CD14-positive monocyte (primary cell): ENCODE results near the gene ZGRF1. TPM values are rescaled to one million over a fixed set of nuclear protein-coding genes. Genes with fewer than 3 reads are reported as not detected.
A peak's percentile ranks its signal among the peaks of the same experiment; 100 is the strongest.

Source experiments
- DNase-seq, 3 donors: peaks; one replicate each; pipeline ENCODE4 v3.0.0-alpha.2; 2011 to 2022
- H2AFZ ChIP-seq: 2 replicates; pipeline ENCODE4 v1.6.0; 2012; ENCODE audit warnings: mild to moderate bottlenecking, low read depth, low read length, inconsistent platforms; ENCODE audit not compliant: insufficient read depth, poor library complexity, severe bottlenecking
- H3K27ac ChIP-seq, 2 donors: 1 replicate in 1 of 2; 2 replicates in 1 of 2; pipeline ENCODE4 v1.5.1; 2012 to 2013; ENCODE audit warnings: low read length in 2 of 2, control low read depth in 1 of 2, inconsistent platforms in 1 of 2, low read depth in 1 of 2, mild to moderate bottlenecking in 1 of 2
- H3K27me3 ChIP-seq, 2 donors: one replicate each; pipeline versions ENCODE4 v1.6.0 to v1.6.1; 2011 to 2013; ENCODE audit warnings: low read length in 2 of 2; ENCODE audit not compliant: control insufficient read depth in 2 of 2, insufficient read depth in 2 of 2
- H3K36me3 ChIP-seq, 2 donors: replicated peaks in 1 of 2; 1 replicate in 1 of 2; 2 replicates in 1 of 2; pipeline versions ENCODE4 v1.5.1 to v1.6.1; 2012 to 2013; ENCODE audit warnings: low read length in 2 of 2, control low read depth in 1 of 2, inconsistent platforms in 1 of 2, mild to moderate bottlenecking in 1 of 2; ENCODE audit not compliant: insufficient read depth in 2 of 2, control insufficient read depth in 1 of 2
- H3K4me1 ChIP-seq, 2 donors: 1 replicate in 1 of 2; 2 replicates in 1 of 2; pipeline versions ENCODE4 v1.5.1 to v1.6.1; 2012 to 2013; ENCODE audit warnings: low read length in 2 of 2, control low read depth in 1 of 2, inconsistent platforms in 1 of 2, mild to moderate bottlenecking in 1 of 2, moderate library complexity in 1 of 2; ENCODE audit not compliant: insufficient read depth in 2 of 2, control insufficient read depth in 1 of 2
- H3K4me2 ChIP-seq: replicated peaks from 2 replicates; pipeline ENCODE3; 2012; ENCODE audit warnings: low read length, moderate library complexity, mild to moderate bottlenecking; ENCODE audit not compliant: poor library complexity, severe bottlenecking; ENCODE audit errors: extremely low read depth
- H3K4me3 ChIP-seq, 3 experiments: fragments of 200-600 bp in 1 of 3; sonication (generic) in 1 of 3; replicated peaks in 1 of 3; 1 replicate in 2 of 3; 2 replicates in 1 of 3; pipeline ENCODE4 v1.5.1; 2011 to 2013; ENCODE audit warnings: low read length in 3 of 3, mild to moderate bottlenecking in 3 of 3, control low read depth in 2 of 3, low read depth in 2 of 3, inconsistent platforms in 1 of 3, moderate library complexity in 1 of 3
- H3K79me2 ChIP-seq: 2 replicates; pipeline ENCODE4 v1.6.0; 2012; ENCODE audit warnings: mild to moderate bottlenecking, control low read depth, inconsistent platforms, low read length, moderate library complexity; ENCODE audit not compliant: insufficient read depth
- H3K9ac ChIP-seq: 2 replicates; pipeline ENCODE4 v1.6.0; 2017; ENCODE audit warnings: low read length, mild to moderate bottlenecking; ENCODE audit not compliant: insufficient read depth, poor library complexity, severe bottlenecking
- H3K9me3 ChIP-seq, 2 donors: replicated peaks in 1 of 2; 1 replicate in 1 of 2; 2 replicates in 1 of 2; pipeline versions ENCODE4 v1.5.1 to v1.6.1; 2012 to 2013; ENCODE audit warnings: low read length in 2 of 2, control low read depth in 1 of 2; ENCODE audit not compliant: control insufficient read depth in 1 of 2, insufficient read depth in 1 of 2
- H4K20me1 ChIP-seq: 2 replicates; pipeline ENCODE4 v1.6.0; 2012; ENCODE audit warnings: mild to moderate bottlenecking, low read length, control low read depth, moderate library complexity; ENCODE audit not compliant: insufficient read depth
- H3K27ac Mint-ChIP-seq, 7 donors: one replicate each; pipeline ENCODE4 v1.8.0; 2020; ENCODE audit warnings: mild to moderate bottlenecking in 7 of 7, mixed read lengths in 7 of 7, moderate library complexity in 6 of 7, inconsistent platforms in 2 of 7
- H3K27me3 Mint-ChIP-seq, 3 donors: one replicate each; pipeline ENCODE4 v1.8.0; 2021 to 2022; ENCODE audit warnings: low read depth in 3 of 3, mild to moderate bottlenecking in 3 of 3, mixed read lengths in 3 of 3, moderate library complexity in 3 of 3, inconsistent platforms in 1 of 3
- H3K36me3 Mint-ChIP-seq, 2 donors: one replicate each; pipeline ENCODE4 v1.8.0; 2020; ENCODE audit warnings: mixed read lengths in 2 of 2, inconsistent platforms in 1 of 2, mild to moderate bottlenecking in 1 of 2
- H3K4me1 Mint-ChIP-seq: one replicate; pipeline ENCODE4 v1.8.0; 2020; ENCODE audit warnings: mild to moderate bottlenecking, mixed read lengths
- H3K4me3 Mint-ChIP-seq, 2 donors: one replicate each; pipeline ENCODE4 v1.8.0; 2020; ENCODE audit warnings: mild to moderate bottlenecking in 2 of 2, mixed read lengths in 2 of 2, moderate library complexity in 1 of 2
- H3K9me3 Mint-ChIP-seq, 7 donors: one replicate each; pipeline ENCODE4 v1.8.0; 2020 to 2022; ENCODE audit warnings: mixed read lengths in 7 of 7, mild to moderate bottlenecking in 6 of 7, moderate library complexity in 6 of 7, inconsistent platforms in 2 of 7
- CTCF ChIP-seq: fragments of 200-600 bp; IDR thresholded peaks from one replicate; pipeline ENCODE4 v1.8.0; 2022; ENCODE audit warnings: antibody characterized with exemption, mild to moderate bottlenecking
- WGBS: methylation state at CpG from one replicate; pipeline ENCODE4 v1.1.5; 2013; ENCODE audit warnings: missing lambda C conversion rate; ENCODE audit not compliant: insufficient coverage; 5-methylcytosine and 5-hydroxymethylcytosine counted together
- intact Hi-C, 2 donors: fragments of 100-400 bp; cut with micrococcal nuclease; formaldehyde crosslinking; loops; one replicate each; pipeline versions ENCODE4 v1.15.0 to v1.15.1; 2023
- polyA plus RNA-seq, 3 donors: library from polyadenylated mRNA; depleted of rRNA in 1 of 3; unstranded in 2 of 3; stranded (reverse) in 1 of 3; fragments of 300-500 nt in 2 of 3; fragments of >200 nt in 1 of 3; fragmentation: Illumina TruSeq in 2 of 3; gene quantifications; 1 replicate in 2 of 3; 2 replicates in 1 of 3; pipeline ENCODE4 v1.2.3, GENCODE V29; 2012 to 2021

Gene ZGRF1
- polyA plus RNA-seq, 3 donors: 0.81 to 2.9 (median 0.81) TPM

- DNase-seq: no peak
- H3K27ac Mint-ChIP-seq: peak overlapping the region in 1 of 7 donors; percentile 40
- peaks cover 0 to 45% of the 10 kb centered on the region in 2 donors for H3K9me3 ChIP-seq
- peaks cover 0 to 37% (median 21%) of the 10 kb centered on the region in 7 donors for H3K9me3 Mint-ChIP-seq
- intact Hi-C loops: no loop called here
- no peak overlapping the region for H3K4me3 ChIP-seq
- peak overlapping the region in 1 of 2 donors; percentile 75 for H3K4me3 Mint-ChIP-seq
- H3K27me3 ChIP-seq: peaks cover 89 to 98% of the 10 kb centered on the region in 2 donors
- H2AFZ ChIP-seq: peak overlapping the region; percentile 21
- H3K9ac ChIP-seq: no peak overlapping the region
- H3K27me3 Mint-ChIP-seq: peaks cover 94 to 98% (median 98%) of the 10 kb centered on the region in 3 donors
- H3K79me2 ChIP-seq: no peaks in the 10 kb centered on the region
- H3K4me1 Mint-ChIP-seq: peaks cover 47% of the 10 kb centered on the region
- H3K4me1 ChIP-seq: peaks cover 37 to 47% of the 10 kb centered on the region in 2 donors
- H3K4me2 ChIP-seq: no peak overlapping the region
- WGBS: 10% methylated on average over 19 of the region's 40 CpGs
- H3K36me3 Mint-ChIP-seq: peaks cover 3 to 16% of the 10 kb centered on the region in 2 donors
- H3K36me3 ChIP-seq: no peaks in the 10 kb centered on the region
- TF ChIP-seq CTCF: no peak
- no peak overlapping the region for H3K27ac ChIP-seq
- H4K20me1 ChIP-seq: no peaks in the 10 kb centered on the region
These were observed 125.5 kb downstream of the ZGRF1 start for GRCh38 chr4:112511093-112511802.

GRCh38 chr4:112510291-112511092 lies 126.2 kb downstream of the ZGRF1 start:
- H4K20me1 ChIP-seq: no peaks in the 10 kb centered on the region
- H3K27ac Mint-ChIP-seq: no peak overlapping the region
- peaks cover 87 to 98% of the 10 kb centered on the region in 2 donors for H3K27me3 ChIP-seq
- H3K27ac ChIP-seq: no peak overlapping the region
- H3K4me2 ChIP-seq: peak overlapping the region; percentile 23
- TF ChIP-seq CTCF: no peak
- no peaks in the 10 kb centered on the region for H3K79me2 ChIP-seq
- peaks cover 31 to 40% of the 10 kb centered on the region in 2 donors for H3K4me1 ChIP-seq
- H3K4me3 ChIP-seq: no peak overlapping the region
- H3K4me1 Mint-ChIP-seq: peaks cover 40% of the 10 kb centered on the region
- peaks cover 0 to 37% (median 20%) of the 10 kb centered on the region in 7 donors for H3K9me3 Mint-ChIP-seq
- peaks cover 94 to 98% (median 96%) of the 10 kb centered on the region in 3 donors for H3K27me3 Mint-ChIP-seq
- H3K9me3 ChIP-seq: peaks cover 0 to 43% of the 10 kb centered on the region in 2 donors
- intact Hi-C loops: no loop called here
- no peak for DNase-seq
- H3K9ac ChIP-seq: no peak overlapping the region
- H3K36me3 Mint-ChIP-seq: peaks cover 3 to 16% of the 10 kb centered on the region in 2 donors
- peak overlapping the region in 1 of 2 donors; percentile 82 for H3K4me3 Mint-ChIP-seq
- H2AFZ ChIP-seq: no peak overlapping the region
- H3K36me3 ChIP-seq: no peaks in the 10 kb centered on the region
- 7% methylated on average over 24 of the region's 34 CpGs for WGBS
